ENCODE data around the gene ATXN1.

DNA sequence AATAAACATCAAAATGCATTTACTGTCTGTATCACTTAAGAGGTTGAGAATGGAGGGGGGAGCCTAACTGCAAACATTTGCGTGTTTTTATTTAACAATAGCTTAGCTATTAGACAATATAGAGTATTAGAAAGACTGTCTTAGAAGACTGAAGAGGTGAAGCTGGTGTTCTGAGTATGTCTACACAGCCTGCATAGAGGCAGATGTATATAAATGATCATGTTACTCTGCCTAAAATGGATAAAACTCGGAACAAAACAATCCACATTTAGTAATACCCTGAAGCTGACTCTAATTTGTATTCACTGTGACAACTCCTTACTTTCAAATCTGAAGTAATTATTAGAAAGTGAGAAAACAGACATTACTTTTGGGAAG lies 340.9 kb downstream of the ATXN1 start:
- TF ChIP-seq, protein P1, sequence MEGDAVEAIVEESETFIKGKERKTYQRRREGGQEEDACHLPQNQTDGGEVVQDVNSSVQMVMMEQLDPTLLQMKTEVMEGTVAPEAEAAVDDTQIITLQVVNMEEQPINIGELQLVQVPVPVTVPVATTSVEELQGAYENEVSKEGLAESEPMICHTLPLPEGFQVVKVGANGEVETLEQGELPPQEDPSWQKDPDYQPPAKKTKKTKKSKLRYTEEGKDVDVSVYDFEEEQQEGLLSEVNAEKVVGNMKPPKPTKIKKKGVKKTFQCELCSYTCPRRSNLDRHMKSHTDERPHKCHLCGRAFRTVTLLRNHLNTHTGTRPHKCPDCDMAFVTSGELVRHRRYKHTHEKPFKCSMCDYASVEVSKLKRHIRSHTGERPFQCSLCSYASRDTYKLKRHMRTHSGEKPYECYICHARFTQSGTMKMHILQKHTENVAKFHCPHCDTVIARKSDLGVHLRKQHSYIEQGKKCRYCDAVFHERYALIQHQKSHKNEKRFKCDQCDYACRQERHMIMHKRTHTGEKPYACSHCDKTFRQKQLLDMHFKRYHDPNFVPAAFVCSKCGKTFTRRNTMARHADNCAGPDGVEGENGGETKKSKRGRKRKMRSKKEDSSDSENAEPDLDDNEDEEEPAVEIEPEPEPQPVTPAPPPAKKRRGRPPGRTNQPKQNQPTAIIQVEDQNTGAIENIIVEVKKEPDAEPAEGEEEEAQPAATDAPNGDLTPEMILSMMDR (IDR thresholded peaks at IDR 0.05; ENCODE audit: insufficient read depth, low read length, poor library complexity, severe bottlenecking), result no peak
- TF ChIP-seq EZH2phosphoT487 (conservative IDR thresholded peaks at IDR 0.05; ENCODE audit: low read length), result no peak
